ENCODE measurements around the gene AGAP3.
A peak's percentile ranks its signal among the peaks of the same experiment; 100 is the strongest.

Gene AGAP3

GRCh38 chr7:151124481-151124880 lies 38.2 kb downstream of the AGAP3 start:
- no peak for DNase-seq (ENCODE audit: low spot score)

GRCh38 chr7:151124899-151125399 lies 38.7 kb downstream of the AGAP3 start:
- DNase-seq (ENCODE audit: low spot score) = no peak

- DNase-seq (ENCODE audit: low spot score) = no peak
Measured at GRCh38 chr7:151125470-151125845, 39.2 kb downstream of the AGAP3 start.

GRCh38 chr7:151125846-151126481 lies 39.7 kb downstream of the AGAP3 start:
- no peak for DNase-seq (ENCODE audit: low spot score)

GRCh38 chr7:151126491-151127137 lies 40.3 kb downstream of the AGAP3 start:
- DNase-seq (ENCODE audit: low spot score) = no peak

GRCh38 chr7:151128144-151128543 lies 41.9 kb downstream of the AGAP3 start:
- DNase-seq (ENCODE audit: low spot score) = no peak

GRCh38 chr7:151128716-151129115 lies 42.4 kb downstream of the AGAP3 start:
- no peak for DNase-seq (ENCODE audit: low spot score)

- peak; percentile 8 for DNase-seq (ENCODE audit: low spot score)
Measured at GRCh38 chr7:151129117-151129959, 43.1 kb downstream of the AGAP3 start.

- DNase-seq (ENCODE audit: low spot score) = no peak
Measured at GRCh38 chr7:151129960-151130591, 43.8 kb downstream of the AGAP3 start.

GRCh38 chr7:151130741-151131157 lies 44.5 kb downstream of the AGAP3 start:
- no peak for DNase-seq (ENCODE audit: low spot score)

GRCh38 chr7:151131224-151131591 lies 44.9 kb downstream of the AGAP3 start:
- no peak for DNase-seq (ENCODE audit: low spot score)

- no peak for DNase-seq (ENCODE audit: low spot score)
Measured at GRCh38 chr7:151131592-151132293, 45.5 kb downstream of the AGAP3 start.

GRCh38 chr7:151132461-151133205 lies 46.4 kb downstream of the AGAP3 start:
- no peak for DNase-seq (ENCODE audit: low spot score)

GRCh38 chr7:151133266-151133985 lies 47.2 kb downstream of the AGAP3 start:
- no peak for DNase-seq (ENCODE audit: low spot score)

- DNase-seq (ENCODE audit: low spot score) = no peak
Measured at GRCh38 chr7:151133986-151134742, 47.9 kb downstream of the AGAP3 start.

- no peak for DNase-seq (ENCODE audit: low spot score)
Measured at GRCh38 chr7:151134743-151135524, 48.7 kb downstream of the AGAP3 start.

GRCh38 chr7:151135525-151135845 lies 49.2 kb downstream of the AGAP3 start:
- DNase-seq (ENCODE audit: low spot score) = no peak

- no peak for DNase-seq (ENCODE audit: low spot score)
Measured at GRCh38 chr7:151135866-151136843, 49.9 kb downstream of the AGAP3 start.

Measured in HuH-7.5 (cell line).